ENCODE results near the gene U2AF2. TPM values are rescaled to one million over a fixed set of nuclear protein-coding genes. Genes with fewer than 3 reads are reported as not detected.

U2AF2 gene
- total and polyA plus RNA-seq, 2 of the 4 experiments (the other 2 are of a cell fraction), result 120 to 260 TPM

DNA sequence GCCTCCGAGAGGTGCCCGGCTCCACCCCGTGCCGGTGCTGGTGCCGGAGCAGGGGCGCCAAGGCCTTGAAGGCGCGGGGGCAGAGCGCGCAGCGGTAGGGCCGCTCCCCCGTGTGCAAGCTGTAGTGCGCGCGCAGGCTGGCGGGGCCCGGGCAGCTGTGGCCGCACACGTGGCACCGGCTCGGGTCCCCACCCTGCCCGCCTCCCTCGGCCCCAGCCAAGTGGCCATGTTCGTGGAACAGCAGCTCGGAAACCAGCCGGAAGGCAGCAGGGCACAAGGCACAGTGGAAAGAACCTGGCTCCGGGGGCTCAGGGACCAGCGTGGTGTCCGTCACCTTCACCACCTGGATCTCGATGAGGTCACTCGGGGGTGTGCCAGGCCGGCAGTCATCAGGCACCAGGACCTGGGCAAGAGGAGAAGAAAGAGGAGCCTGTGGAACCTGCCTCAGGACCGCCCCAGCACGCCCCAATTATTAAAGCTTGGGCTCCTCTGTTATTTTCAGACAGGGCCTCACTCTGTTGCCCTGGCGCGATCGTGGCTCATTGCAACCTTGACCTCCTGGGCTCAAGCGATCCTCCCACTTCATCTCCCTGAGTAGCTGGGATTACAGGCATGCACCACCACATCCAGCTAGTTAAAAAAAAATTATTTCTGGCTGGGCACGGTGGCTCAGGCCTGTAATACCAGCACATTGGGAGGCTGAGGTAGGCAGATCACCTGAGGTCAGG is 32.4 kb upstream of the U2AF2 start:
- ATAC-seq (ENCODE audit: low read depth) (no peak), DNase-seq (no peak)
- Histone ChIP-seq H3K4me2 (ENCODE audit: low read depth, low read length) (no peak overlapping the region), H2BK15ac (ENCODE audit: low read depth, low read length) (no peak overlapping the region), H3K14ac (replicated peaks; ENCODE audit: low read depth, low read length) (no peak overlapping the region), H3K4me1 (ENCODE audit: control insufficient read depth, insufficient read depth, low read length) (peaks cover 13% of the 10 kb centered on the region), H3K27ac (ENCODE audit: insufficient read depth, low read length) (no peak overlapping the region), H3K9me1 (ENCODE audit: insufficient read depth, low read length) (peaks cover 15% of the 10 kb centered on the region; the same call in 1 of the 2 replicates), H3K4ac (ENCODE audit: low read depth, low read length) (no peak overlapping the region), H2AFZ (replicated peaks; ENCODE audit: low read length, poor library complexity) (no peak overlapping the region), H4K91ac (ENCODE audit: insufficient read depth, low read depth, low read length) (no peak overlapping the region), H3K9ac (ENCODE audit: low read depth, low read length) (no peak overlapping the region), H4K20me1 (ENCODE audit: insufficient read depth, low read length) (peaks cover 11% of the 10 kb centered on the region; the same call in 1 of the 2 replicates), H3K4me3 (ENCODE audit: insufficient read depth, low read depth, low read length) (no peak overlapping the region), H3K23ac (ENCODE audit: low read depth, low read length) (no peak overlapping the region), H3K18ac (ENCODE audit: low read depth, low read length) (no peak overlapping the region), H3K79me1 (ENCODE audit: low read depth in 1 of 2, low read length in 2 of 2) (peaks cover 13 to 45% of the 10 kb centered on the region in 2 experiments), H2BK20ac (ENCODE audit: low read depth, low read length) (no peak overlapping the region), H2BK120ac (ENCODE audit: low read depth, low read length) (no peak overlapping the region), H3K27me3 (ENCODE audit: control insufficient read depth, insufficient read depth, low read length) (no peaks in the 10 kb centered on the region), H3K9me3 (ENCODE audit: control insufficient read depth, insufficient read depth, low read length) (no peaks in the 10 kb centered on the region), H2AK9ac (replicated peaks; ENCODE audit: low read depth, low read length, poor library complexity) (no peak overlapping the region), H4K8ac (ENCODE audit: low read depth in 2 of 2, low read length in 2 of 2) (no peak overlapping the region), H4K5ac (ENCODE audit: low read depth, low read length) (no peak overlapping the region), H2BK5ac (ENCODE audit: low read depth, low read length, poor library complexity, severe bottlenecking) (no peak overlapping the region), H3K36me3 (ENCODE audit: control insufficient read depth, insufficient read depth, low read length) (peaks cover 16% of the 10 kb centered on the region), H2AK5ac (ENCODE audit: low read depth, low read length) (no peak overlapping the region), H3K56ac (ENCODE audit: extremely low read depth, insufficient read depth, low read length) (no peak overlapping the region)
- BruUV-seq (replicated peaks), result no TSS peak
- intact Hi-C loops (cut with micrococcal nuclease), result no loop called here
- TF ChIP-seq RCOR1 (IDR thresholded peaks at IDR 0.05; ENCODE audit: insufficient replicate concordance, low read length) (no peak), NFE2L2 (IDR thresholded peaks at IDR 0.05; ENCODE audit: low read depth, low read length) (no peak), RAD21 (IDR thresholded peaks at IDR 0.05; ENCODE audit: low read length) (no peak), MAZ (IDR thresholded peaks at IDR 0.05; ENCODE audit: borderline replicate concordance, low read depth, low read length) (no peak), CEBPB (IDR thresholded peaks at IDR 0.05; ENCODE audit: low read depth, low read length) (no peak), RFX5 (IDR thresholded peaks at IDR 0.05; ENCODE audit: low read depth, low read length) (no peak)
- TF ChIP-seq, protein P1, sequence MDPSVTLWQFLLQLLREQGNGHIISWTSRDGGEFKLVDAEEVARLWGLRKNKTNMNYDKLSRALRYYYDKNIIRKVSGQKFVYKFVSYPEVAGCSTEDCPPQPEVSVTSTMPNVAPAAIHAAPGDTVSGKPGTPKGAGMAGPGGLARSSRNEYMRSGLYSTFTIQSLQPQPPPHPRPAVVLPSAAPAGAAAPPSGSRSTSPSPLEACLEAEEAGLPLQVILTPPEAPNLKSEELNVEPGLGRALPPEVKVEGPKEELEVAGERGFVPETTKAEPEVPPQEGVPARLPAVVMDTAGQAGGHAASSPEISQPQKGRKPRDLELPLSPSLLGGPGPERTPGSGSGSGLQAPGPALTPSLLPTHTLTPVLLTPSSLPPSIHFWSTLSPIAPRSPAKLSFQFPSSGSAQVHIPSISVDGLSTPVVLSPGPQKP (IDR thresholded peaks at IDR 0.05; ENCODE audit: borderline replicate concordance, low read depth, low read length), result no peak
- TF ChIP-seq, protein P2, sequence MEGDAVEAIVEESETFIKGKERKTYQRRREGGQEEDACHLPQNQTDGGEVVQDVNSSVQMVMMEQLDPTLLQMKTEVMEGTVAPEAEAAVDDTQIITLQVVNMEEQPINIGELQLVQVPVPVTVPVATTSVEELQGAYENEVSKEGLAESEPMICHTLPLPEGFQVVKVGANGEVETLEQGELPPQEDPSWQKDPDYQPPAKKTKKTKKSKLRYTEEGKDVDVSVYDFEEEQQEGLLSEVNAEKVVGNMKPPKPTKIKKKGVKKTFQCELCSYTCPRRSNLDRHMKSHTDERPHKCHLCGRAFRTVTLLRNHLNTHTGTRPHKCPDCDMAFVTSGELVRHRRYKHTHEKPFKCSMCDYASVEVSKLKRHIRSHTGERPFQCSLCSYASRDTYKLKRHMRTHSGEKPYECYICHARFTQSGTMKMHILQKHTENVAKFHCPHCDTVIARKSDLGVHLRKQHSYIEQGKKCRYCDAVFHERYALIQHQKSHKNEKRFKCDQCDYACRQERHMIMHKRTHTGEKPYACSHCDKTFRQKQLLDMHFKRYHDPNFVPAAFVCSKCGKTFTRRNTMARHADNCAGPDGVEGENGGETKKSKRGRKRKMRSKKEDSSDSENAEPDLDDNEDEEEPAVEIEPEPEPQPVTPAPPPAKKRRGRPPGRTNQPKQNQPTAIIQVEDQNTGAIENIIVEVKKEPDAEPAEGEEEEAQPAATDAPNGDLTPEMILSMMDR (conservative IDR thresholded peaks at IDR 0.05; ENCODE audit: low read depth, low read length), result no peak
- dilution Hi-C loops (cut with HindIII; ENCODE audit: low sequenced_read_pairs, unreplicated experiment), result no loop called here
- in situ Hi-C loops (cut with MboI; ENCODE audit: low sequenced_read_pairs), result no loop called here
- 97% methylated on average over 20 of the region's 40 CpGs; no CpG with 5 or more reads in 1 of the 2 experiments for WGBS, 2 experiments (ENCODE audit: extremely low coverage in 2 of 2, insufficient read length in 1 of 2)
- POLR2A ChIA-PET (ENCODE audit: unreplicated experiment), result no interaction called here
- CTCF ChIA-PET, result no interaction called here
